ENCODE results near the gene UGDH. TPM values are rescaled to one million over a fixed set of nuclear protein-coding genes. Genes with fewer than 3 reads are reported as not detected.

The UGDH gene
- total and polyA plus RNA-seq, 10 of the 15 experiments (the other 5 are each of a cell fraction or from before 2014, with no cell fraction given), result 11.1 to 60.3 (median 26.8) TPM

DNA sequence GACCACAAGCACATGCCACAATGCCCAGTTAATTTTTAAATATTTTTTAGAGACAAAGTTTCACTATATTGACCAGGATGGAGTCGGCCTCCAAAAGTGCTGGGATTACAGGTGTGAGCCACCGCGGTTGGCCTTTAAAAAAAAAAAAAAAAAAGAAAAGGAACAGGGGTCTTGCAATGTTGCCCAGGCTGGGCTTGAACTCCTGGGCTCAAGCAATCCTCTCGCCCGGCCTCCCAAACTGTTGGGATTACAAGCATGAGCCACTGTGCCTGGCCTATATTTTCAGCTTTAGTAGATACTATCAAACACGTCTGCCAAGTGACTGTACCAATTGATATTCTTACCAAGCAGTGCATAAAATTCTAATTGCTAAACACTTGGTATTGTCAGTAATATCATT is 8.8 kb downstream of the UGDH start:
- 82% methylated on average over 4 of the region's 6 CpGs for WGBS (ENCODE audit: insufficient coverage, insufficient replicate concordance, low lambda C conversion rate, missing lambda C conversion rate)
- H3K36me3 ChIP-seq (ENCODE audit: control insufficient read depth in 2 of 2, insufficient read depth in 2 of 2, low read length in 1 of 2), result peaks cover 0 to 15% of the 10 kb centered on the region in 2 experiments; a peak in 2 of 4 replicates
- DNase-seq (ENCODE audit: low read depth, low spot score), result no peak
- H4K20me1 ChIP-seq (ENCODE audit: control insufficient read depth, insufficient read depth), result no peaks in the 10 kb centered on the region
- no peak overlapping the region for H3K9ac ChIP-seq (ENCODE audit: control insufficient read depth, insufficient read depth, low read length)
- no peaks in the 10 kb centered on the region for H3K9me3 ChIP-seq (replicated peaks; ENCODE audit: control insufficient read depth, insufficient read depth, low read length)
- no peak overlapping the region for H3K4me2 ChIP-seq (ENCODE audit: control insufficient read depth, insufficient read depth)
- TF ChIP-seq NFIC (IDR thresholded peaks at IDR 0.05; ENCODE audit: low read depth, low read length) (no peak), YY1 (IDR thresholded peaks at IDR 0.05; ENCODE audit: low read depth, low read length) (no peak), SMAD1 (IDR thresholded peaks at IDR 0.05; ENCODE audit: low read depth, partially characterized antibody) (no peak), FOS (IDR thresholded peaks at IDR 0.05; ENCODE audit: borderline replicate concordance, extremely low read depth, insufficient read length) (no peak)
- H3K27me3 ChIP-seq (replicated peaks in 1 of 2; ENCODE audit: control insufficient read depth in 2 of 2, insufficient read depth in 2 of 2, low read length in 1 of 2), result no peaks in the 10 kb centered on the region
- in situ Hi-C loops (cut with MboI) (no loop called here), intact Hi-C loops (cut with micrococcal nuclease; ENCODE audit: unreplicated experiment) (no loop called here)
- POLR2A ChIA-PET, result no interaction called here
- RAD21 ChIA-PET (ENCODE audit: unreplicated experiment), result no interaction called here
- no peak overlapping the region for H2AFZ ChIP-seq (ENCODE audit: control insufficient read depth, low read depth, low read length)
- SMC1A ChIA-PET (ENCODE audit: uncharacterized antibody, unreplicated experiment), result no interaction called here
- no peak for ATAC-seq
- no peak overlapping the region for H3K4me3 ChIP-seq
- CTCF ChIA-PET, result no interaction called here
- FAIRE-seq, result no peak
- BruUV-seq (replicated peaks), result no TSS peak
- H3K4me1 ChIP-seq (ENCODE audit: control insufficient read depth, insufficient read depth, low read length), result no peaks in the 10 kb centered on the region
- peaks cover 4% of the 10 kb centered on the region for H3K79me2 ChIP-seq (ENCODE audit: control insufficient read depth, insufficient read depth, low read length)
- H3K27ac ChIP-seq (ENCODE audit: control insufficient read depth, insufficient read depth), result no peak overlapping the region

DNA sequence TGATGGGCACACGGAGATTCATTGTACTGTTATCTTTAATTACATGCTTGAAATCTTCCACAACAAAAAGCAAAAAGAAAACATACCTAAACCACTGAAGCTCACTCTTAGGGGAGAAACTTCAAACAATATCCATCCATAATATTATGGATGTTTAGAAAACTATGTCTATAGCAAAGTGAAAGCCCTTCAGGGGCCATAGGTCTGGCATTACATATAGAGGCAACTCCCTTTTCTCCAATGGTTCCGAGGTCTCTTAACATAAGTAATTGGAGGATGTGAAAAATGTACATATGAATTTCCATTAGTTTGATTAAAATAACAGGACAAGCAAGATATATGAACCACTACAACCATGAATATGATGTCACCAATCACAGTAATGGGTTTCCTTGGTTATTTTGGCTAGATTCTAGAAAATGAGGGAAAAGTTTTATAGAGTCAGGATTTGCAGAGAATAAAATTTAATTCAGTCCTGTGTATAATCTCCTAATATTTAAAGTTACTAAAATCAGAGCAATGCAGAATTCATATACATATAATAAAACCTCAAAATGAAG is 10.8 kb downstream of the UGDH start:
- H4K20me1 ChIP-seq (ENCODE audit: control insufficient read depth, insufficient read depth), result no peaks in the 10 kb centered on the region
- no peak overlapping the region for H3K27ac ChIP-seq (ENCODE audit: control insufficient read depth, insufficient read depth)
- H3K79me2 ChIP-seq (ENCODE audit: control insufficient read depth, insufficient read depth, low read length), result no peaks in the 10 kb centered on the region; the same call in none of the 2 replicates
- H3K4me1 ChIP-seq (ENCODE audit: control insufficient read depth, insufficient read depth, low read length), result no peaks in the 10 kb centered on the region
- no peak overlapping the region for H3K4me2 ChIP-seq (ENCODE audit: control insufficient read depth, insufficient read depth)
- SMC1A ChIA-PET (ENCODE audit: uncharacterized antibody, unreplicated experiment), result no interaction called here
- no peaks in the 10 kb centered on the region for H3K9me3 ChIP-seq (replicated peaks; ENCODE audit: control insufficient read depth, insufficient read depth, low read length)
- CTCF ChIA-PET, result no interaction called here
- H3K9ac ChIP-seq (ENCODE audit: control insufficient read depth, insufficient read depth, low read length), result no peak overlapping the region
- H2AFZ ChIP-seq (ENCODE audit: control insufficient read depth, low read depth, low read length), result no peak overlapping the region
- intact Hi-C loops (cut with micrococcal nuclease; ENCODE audit: unreplicated experiment), result no loop called here
- in situ Hi-C loops (cut with MboI), result no loop called here
- H3K27me3 ChIP-seq (replicated peaks in 1 of 2; ENCODE audit: control insufficient read depth in 2 of 2, insufficient read depth in 2 of 2, low read length in 1 of 2), result no peaks in the 10 kb centered on the region
- ATAC-seq (no peak), DNase-seq (ENCODE audit: low read depth, low spot score) (no peak), FAIRE-seq (no peak)
- RAD21 ChIA-PET (ENCODE audit: unreplicated experiment), result no interaction called here
- H3K4me3 ChIP-seq, result no peak overlapping the region
- peaks cover 0 to 20% of the 10 kb centered on the region in 2 experiments; a peak in 2 of 4 replicates for H3K36me3 ChIP-seq (ENCODE audit: control insufficient read depth in 2 of 2, insufficient read depth in 2 of 2, low read length in 1 of 2)
- POLR2A ChIA-PET, result no interaction called here
- 98% methylated on average over 2 of the region's 2 CpGs for WGBS (ENCODE audit: insufficient coverage, insufficient replicate concordance, low lambda C conversion rate, missing lambda C conversion rate)
- BruUV-seq (replicated peaks), result no TSS peak
- TF ChIP-seq BRCA1 (IDR thresholded peaks at IDR 0.05; ENCODE audit: low read depth, low read length) (no peak), NFYA (IDR thresholded peaks at IDR 0.05; ENCODE audit: borderline replicate concordance, low read depth, low read length) (no peak), SMAD1 (IDR thresholded peaks at IDR 0.05; ENCODE audit: low read depth, partially characterized antibody) (no peak), CBX5 (IDR thresholded peaks at IDR 0.05; ENCODE audit: low read depth) (no peak), IRF4 (IDR thresholded peaks at IDR 0.05; ENCODE audit: low read depth, low read length) (no peak), MTA2 (IDR thresholded peaks at IDR 0.05; ENCODE audit: low read depth) (no peak), TBL1XR1 (IDR thresholded peaks at IDR 0.05; ENCODE audit: low read depth, low read length) (no peak), YY1 (IDR thresholded peaks at IDR 0.05; ENCODE audit: low read depth, low read length) (no peak), ATF7 (IDR thresholded peaks at IDR 0.05; ENCODE audit: low read depth) (no peak)
- TF ChIP-seq, protein P1, sequence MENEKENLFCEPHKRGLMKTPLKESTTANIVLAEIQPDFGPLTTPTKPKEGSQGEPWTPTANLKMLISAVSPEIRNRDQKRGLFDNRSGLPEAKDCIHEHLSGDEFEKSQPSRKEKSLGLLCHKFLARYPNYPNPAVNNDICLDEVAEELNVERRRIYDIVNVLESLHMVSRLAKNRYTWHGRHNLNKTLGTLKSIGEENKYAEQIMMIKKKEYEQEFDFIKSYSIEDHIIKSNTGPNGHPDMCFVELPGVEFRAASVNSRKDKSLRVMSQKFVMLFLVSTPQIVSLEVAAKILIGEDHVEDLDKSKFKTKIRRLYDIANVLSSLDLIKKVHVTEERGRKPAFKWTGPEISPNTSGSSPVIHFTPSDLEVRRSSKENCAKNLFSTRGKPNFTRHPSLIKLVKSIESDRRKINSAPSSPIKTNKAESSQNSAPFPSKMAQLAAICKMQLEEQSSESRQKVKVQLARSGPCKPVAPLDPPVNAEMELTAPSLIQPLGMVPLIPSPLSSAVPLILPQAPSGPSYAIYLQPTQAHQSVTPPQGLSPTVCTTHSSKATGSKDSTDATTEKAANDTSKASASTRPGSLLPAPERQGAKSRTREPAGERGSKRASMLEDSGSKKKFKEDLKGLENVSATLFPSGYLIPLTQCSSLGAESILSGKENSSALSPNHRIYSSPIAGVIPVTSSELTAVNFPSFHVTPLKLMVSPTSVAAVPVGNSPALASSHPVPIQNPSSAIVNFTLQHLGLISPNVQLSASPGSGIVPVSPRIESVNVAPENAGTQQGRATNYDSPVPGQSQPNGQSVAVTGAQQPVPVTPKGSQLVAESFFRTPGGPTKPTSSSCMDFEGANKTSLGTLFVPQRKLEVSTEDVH (IDR thresholded peaks at IDR 0.05; ENCODE audit: low read depth, partially characterized antibody), result no peak

All from GM12878 (cell line).